CD14-positive monocyte (primary cell): ENCODE results near the gene DIRAS1. TPM values are rescaled to one million over a fixed set of nuclear protein-coding genes. Genes with fewer than 3 reads are reported as not detected.

Experiments
- DNase-seq, 3 donors: peaks; one replicate each; pipeline ENCODE4 v3.0.0-alpha.2; 2011 to 2022
- H2AFZ ChIP-seq: 2 replicates; pipeline ENCODE4 v1.6.0; 2012; ENCODE audit warnings: mild to moderate bottlenecking, low read depth, low read length, inconsistent platforms; ENCODE audit not compliant: insufficient read depth, poor library complexity, severe bottlenecking
- H3K27ac ChIP-seq, 2 donors: 1 replicate in 1 of 2; 2 replicates in 1 of 2; pipeline ENCODE4 v1.5.1; 2012 to 2013; ENCODE audit warnings: low read length in 2 of 2, control low read depth in 1 of 2, inconsistent platforms in 1 of 2, low read depth in 1 of 2, mild to moderate bottlenecking in 1 of 2
- H3K27me3 ChIP-seq, 2 donors: one replicate each; pipeline versions ENCODE4 v1.6.0 to v1.6.1; 2011 to 2013; ENCODE audit warnings: low read length in 2 of 2; ENCODE audit not compliant: control insufficient read depth in 2 of 2, insufficient read depth in 2 of 2
- H3K36me3 ChIP-seq, 2 donors: replicated peaks in 1 of 2; 1 replicate in 1 of 2; 2 replicates in 1 of 2; pipeline versions ENCODE4 v1.5.1 to v1.6.1; 2012 to 2013; ENCODE audit warnings: low read length in 2 of 2, control low read depth in 1 of 2, inconsistent platforms in 1 of 2, mild to moderate bottlenecking in 1 of 2; ENCODE audit not compliant: insufficient read depth in 2 of 2, control insufficient read depth in 1 of 2
- H3K4me1 ChIP-seq, 2 donors: 1 replicate in 1 of 2; 2 replicates in 1 of 2; pipeline versions ENCODE4 v1.5.1 to v1.6.1; 2012 to 2013; ENCODE audit warnings: low read length in 2 of 2, control low read depth in 1 of 2, inconsistent platforms in 1 of 2, mild to moderate bottlenecking in 1 of 2, moderate library complexity in 1 of 2; ENCODE audit not compliant: insufficient read depth in 2 of 2, control insufficient read depth in 1 of 2
- H3K4me2 ChIP-seq: replicated peaks from 2 replicates; pipeline ENCODE3; 2012; ENCODE audit warnings: low read length, moderate library complexity, mild to moderate bottlenecking; ENCODE audit not compliant: poor library complexity, severe bottlenecking; ENCODE audit errors: extremely low read depth
- H3K4me3 ChIP-seq, 3 experiments: fragments of 200-600 bp in 1 of 3; sonication (generic) in 1 of 3; replicated peaks in 1 of 3; 1 replicate in 2 of 3; 2 replicates in 1 of 3; pipeline ENCODE4 v1.5.1; 2011 to 2013; ENCODE audit warnings: low read length in 3 of 3, mild to moderate bottlenecking in 3 of 3, control low read depth in 2 of 3, low read depth in 2 of 3, inconsistent platforms in 1 of 3, moderate library complexity in 1 of 3
- H3K79me2 ChIP-seq: 2 replicates; pipeline ENCODE4 v1.6.0; 2012; ENCODE audit warnings: mild to moderate bottlenecking, control low read depth, inconsistent platforms, low read length, moderate library complexity; ENCODE audit not compliant: insufficient read depth
- H3K9ac ChIP-seq: 2 replicates; pipeline ENCODE4 v1.6.0; 2017; ENCODE audit warnings: low read length, mild to moderate bottlenecking; ENCODE audit not compliant: insufficient read depth, poor library complexity, severe bottlenecking
- H3K9me3 ChIP-seq, 2 donors: replicated peaks in 1 of 2; 1 replicate in 1 of 2; 2 replicates in 1 of 2; pipeline versions ENCODE4 v1.5.1 to v1.6.1; 2012 to 2013; ENCODE audit warnings: low read length in 2 of 2, control low read depth in 1 of 2; ENCODE audit not compliant: control insufficient read depth in 1 of 2, insufficient read depth in 1 of 2
- H4K20me1 ChIP-seq: 2 replicates; pipeline ENCODE4 v1.6.0; 2012; ENCODE audit warnings: mild to moderate bottlenecking, low read length, control low read depth, moderate library complexity; ENCODE audit not compliant: insufficient read depth
- H3K27ac Mint-ChIP-seq, 7 donors: one replicate each; pipeline ENCODE4 v1.8.0; 2020; ENCODE audit warnings: mild to moderate bottlenecking in 7 of 7, mixed read lengths in 7 of 7, moderate library complexity in 6 of 7, inconsistent platforms in 2 of 7
- H3K27me3 Mint-ChIP-seq, 3 donors: one replicate each; pipeline ENCODE4 v1.8.0; 2021 to 2022; ENCODE audit warnings: low read depth in 3 of 3, mild to moderate bottlenecking in 3 of 3, mixed read lengths in 3 of 3, moderate library complexity in 3 of 3, inconsistent platforms in 1 of 3
- H3K36me3 Mint-ChIP-seq, 2 donors: one replicate each; pipeline ENCODE4 v1.8.0; 2020; ENCODE audit warnings: mixed read lengths in 2 of 2, inconsistent platforms in 1 of 2, mild to moderate bottlenecking in 1 of 2
- H3K4me1 Mint-ChIP-seq: one replicate; pipeline ENCODE4 v1.8.0; 2020; ENCODE audit warnings: mild to moderate bottlenecking, mixed read lengths
- H3K4me3 Mint-ChIP-seq, 2 donors: one replicate each; pipeline ENCODE4 v1.8.0; 2020; ENCODE audit warnings: mild to moderate bottlenecking in 2 of 2, mixed read lengths in 2 of 2, moderate library complexity in 1 of 2
- H3K9me3 Mint-ChIP-seq, 7 donors: one replicate each; pipeline ENCODE4 v1.8.0; 2020 to 2022; ENCODE audit warnings: mixed read lengths in 7 of 7, mild to moderate bottlenecking in 6 of 7, moderate library complexity in 6 of 7, inconsistent platforms in 2 of 7
- WGBS: methylation state at CpG from one replicate; pipeline ENCODE4 v1.1.5; 2013; ENCODE audit warnings: missing lambda C conversion rate; ENCODE audit not compliant: insufficient coverage; 5-methylcytosine and 5-hydroxymethylcytosine counted together
- intact Hi-C, 2 donors: fragments of 100-400 bp; cut with micrococcal nuclease; formaldehyde crosslinking; loops; one replicate each; pipeline versions ENCODE4 v1.15.0 to v1.15.1; 2023
- polyA plus RNA-seq, 3 donors: library from polyadenylated mRNA; depleted of rRNA in 1 of 3; unstranded in 2 of 3; stranded (reverse) in 1 of 3; fragments of 300-500 nt in 2 of 3; fragments of >200 nt in 1 of 3; fragmentation: Illumina TruSeq in 2 of 3; gene quantifications; 1 replicate in 2 of 3; 2 replicates in 1 of 3; pipeline ENCODE4 v1.2.3, GENCODE V29; 2012 to 2021
- TF ChIP-seq, protein P1 (sequence below): fragments of 200-600 bp; IDR thresholded peaks from one replicate; pipeline ENCODE4 v1.8.0; 2022; ENCODE audit warnings: antibody characterized with exemption, mild to moderate bottlenecking

DIRAS1 gene
- polyA plus RNA-seq, 3 donors, result 0.04 TPM; not detected in 2

DNA sequence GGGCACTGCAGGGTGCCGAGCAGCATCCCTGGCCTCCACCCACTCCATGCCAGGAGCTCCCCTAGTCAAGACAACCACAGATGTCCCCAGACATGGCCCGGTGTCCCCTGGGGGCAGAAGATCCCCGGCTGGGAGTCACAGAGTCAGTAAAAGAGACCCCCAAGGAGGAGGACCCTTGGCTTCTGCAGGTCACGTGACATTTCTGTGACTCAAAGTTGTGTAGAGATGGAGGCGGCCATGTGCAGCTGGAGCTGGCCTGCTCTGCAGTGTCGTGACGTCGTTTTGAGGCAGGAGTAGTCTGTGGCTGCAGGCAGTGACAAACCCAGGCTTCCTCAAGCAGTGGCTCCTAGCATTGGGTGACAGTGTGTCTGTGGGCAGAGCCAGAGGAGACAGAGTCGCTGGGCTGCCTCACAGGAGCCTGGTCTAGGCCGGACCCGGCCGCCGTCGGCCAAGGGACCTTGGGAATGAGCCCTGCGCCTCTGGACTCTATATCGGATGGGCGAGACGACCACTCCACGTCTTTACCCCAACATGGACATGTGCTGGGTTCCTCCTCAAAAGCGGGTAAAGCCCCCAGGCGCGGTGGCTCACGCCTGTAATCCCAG, 7.7 kb upstream of the DIRAS1 start:
- Mint-ChIP-seq H3K9me3 (peaks cover 0 to 4% (median 0%) of the 10 kb centered on the region in 7 donors), H3K4me3 (no peak overlapping the region), H3K27me3 (peaks cover 22 to 32% (median 32%) of the 10 kb centered on the region in 3 donors), H3K36me3 (peaks cover 5 to 18% of the 10 kb centered on the region in 2 donors), H3K27ac (peak overlapping the region in 1 of 7 donors; percentile 26), H3K4me1 (no peaks in the 10 kb centered on the region)
- Histone ChIP-seq H3K4me1 (no peaks in the 10 kb centered on the region), H3K27ac (no peak overlapping the region), H3K9ac (no peak overlapping the region), H4K20me1 (no peaks in the 10 kb centered on the region), H3K27me3 (peaks cover 0 to 15% of the 10 kb centered on the region in 2 donors), H3K4me3 (no peak overlapping the region), H3K4me2 (no peak overlapping the region), H3K36me3 (peaks cover under 1 to 22% of the 10 kb centered on the region in 2 donors), H2AFZ (no peak overlapping the region), H3K9me3 (no peaks in the 10 kb centered on the region), H3K79me2 (no peaks in the 10 kb centered on the region)
- WGBS, result 80% methylated on average over 13 of the region's 23 CpGs
- TF ChIP-seq, protein P1, sequence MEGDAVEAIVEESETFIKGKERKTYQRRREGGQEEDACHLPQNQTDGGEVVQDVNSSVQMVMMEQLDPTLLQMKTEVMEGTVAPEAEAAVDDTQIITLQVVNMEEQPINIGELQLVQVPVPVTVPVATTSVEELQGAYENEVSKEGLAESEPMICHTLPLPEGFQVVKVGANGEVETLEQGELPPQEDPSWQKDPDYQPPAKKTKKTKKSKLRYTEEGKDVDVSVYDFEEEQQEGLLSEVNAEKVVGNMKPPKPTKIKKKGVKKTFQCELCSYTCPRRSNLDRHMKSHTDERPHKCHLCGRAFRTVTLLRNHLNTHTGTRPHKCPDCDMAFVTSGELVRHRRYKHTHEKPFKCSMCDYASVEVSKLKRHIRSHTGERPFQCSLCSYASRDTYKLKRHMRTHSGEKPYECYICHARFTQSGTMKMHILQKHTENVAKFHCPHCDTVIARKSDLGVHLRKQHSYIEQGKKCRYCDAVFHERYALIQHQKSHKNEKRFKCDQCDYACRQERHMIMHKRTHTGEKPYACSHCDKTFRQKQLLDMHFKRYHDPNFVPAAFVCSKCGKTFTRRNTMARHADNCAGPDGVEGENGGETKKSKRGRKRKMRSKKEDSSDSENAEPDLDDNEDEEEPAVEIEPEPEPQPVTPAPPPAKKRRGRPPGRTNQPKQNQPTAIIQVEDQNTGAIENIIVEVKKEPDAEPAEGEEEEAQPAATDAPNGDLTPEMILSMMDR, result no peak
- intact Hi-C loops, result no loop called here
- no peak for DNase-seq

DNA sequence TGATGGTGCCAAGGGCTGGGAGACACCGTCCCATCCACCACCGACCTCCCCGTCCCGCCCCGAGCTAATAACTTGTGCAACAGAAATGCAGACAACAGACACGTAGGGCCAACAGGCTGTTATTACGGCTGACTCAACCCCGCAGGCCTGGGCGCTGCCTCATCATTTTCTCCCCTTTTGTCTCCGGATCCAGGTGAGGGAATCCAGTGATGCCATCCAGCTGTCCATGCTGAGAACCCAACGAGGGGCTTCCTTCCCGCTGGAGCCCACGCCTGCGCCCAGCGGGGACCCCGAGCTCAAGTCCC, 6.4 kb upstream of the DIRAS1 start:
- intact Hi-C loops, result no loop called here
- Mint-ChIP-seq H3K4me1 (no peaks in the 10 kb centered on the region), H3K27me3 (peaks cover 23 to 44% (median 40%) of the 10 kb centered on the region in 3 donors), H3K36me3 (peaks cover 0 to 7% of the 10 kb centered on the region in 2 donors), H3K27ac (no peak overlapping the region), H3K9me3 (peaks cover 0 to 4% (median 0%) of the 10 kb centered on the region in 7 donors), H3K4me3 (no peak overlapping the region)
- H3K79me2 ChIP-seq, result no peaks in the 10 kb centered on the region
- WGBS, result 75% methylated on average over 12 of the region's 16 CpGs
- H3K9ac ChIP-seq, result no peak overlapping the region
- H3K4me3 ChIP-seq, result no peak overlapping the region
- H3K4me1 ChIP-seq, result peaks cover 0 to 5% of the 10 kb centered on the region in 2 donors
- H3K4me2 ChIP-seq, result no peak overlapping the region
- TF ChIP-seq, protein P1, result no peak
- H3K36me3 ChIP-seq, result peaks cover 0 to 9% of the 10 kb centered on the region in 2 donors
- no peaks in the 10 kb centered on the region for H4K20me1 ChIP-seq
- no peaks in the 10 kb centered on the region for H3K9me3 ChIP-seq
- no peak for DNase-seq
- peaks cover 0 to 17% of the 10 kb centered on the region in 2 donors for H3K27me3 ChIP-seq
- H3K27ac ChIP-seq, result no peak overlapping the region
- no peak overlapping the region for H2AFZ ChIP-seq
